ENCODE data around the gene MOCS3. TPM values are rescaled to one million over a fixed set of nuclear protein-coding genes. Genes with fewer than 3 reads are reported as not detected.

The MOCS3 gene
- total and polyA plus RNA-seq, 2 of the 13 experiments (the other 11 are each of a cell fraction or from before 2014, with no cell fraction given) = 3.7 to 8.4 TPM

GRCh38 chr20:50931306-50932015 lies 27.2 kb upstream of the MOCS3 start, which contains the start of gene ADNP (continued):
- peak; percentile 30; the same call in 1 of the 2 replicates for TF ChIP-seq ZSCAN21 (CRISPR knock-in tag; IDR thresholded peaks at IDR 0.05; ENCODE audit: borderline replicate concordance)
- TF ChIP-seq GABPB1 (CRISPR knock-in tag; IDR thresholded peaks at IDR 0.05) = peak; percentile 94
- no peak for TF ChIP-seq ZNF83 (CRISPR knock-in tag; IDR thresholded peaks at IDR 0.05; ENCODE audit: borderline replicate concordance)
- TF ChIP-seq ATF2 (CRISPR knock-in tag; IDR thresholded peaks at IDR 0.05) = peak; percentile 84
- peak; percentile 72 for TF ChIP-seq KAT8 (CRISPR knock-in tag; IDR thresholded peaks at IDR 0.05)
- TF ChIP-seq, protein P1, sequence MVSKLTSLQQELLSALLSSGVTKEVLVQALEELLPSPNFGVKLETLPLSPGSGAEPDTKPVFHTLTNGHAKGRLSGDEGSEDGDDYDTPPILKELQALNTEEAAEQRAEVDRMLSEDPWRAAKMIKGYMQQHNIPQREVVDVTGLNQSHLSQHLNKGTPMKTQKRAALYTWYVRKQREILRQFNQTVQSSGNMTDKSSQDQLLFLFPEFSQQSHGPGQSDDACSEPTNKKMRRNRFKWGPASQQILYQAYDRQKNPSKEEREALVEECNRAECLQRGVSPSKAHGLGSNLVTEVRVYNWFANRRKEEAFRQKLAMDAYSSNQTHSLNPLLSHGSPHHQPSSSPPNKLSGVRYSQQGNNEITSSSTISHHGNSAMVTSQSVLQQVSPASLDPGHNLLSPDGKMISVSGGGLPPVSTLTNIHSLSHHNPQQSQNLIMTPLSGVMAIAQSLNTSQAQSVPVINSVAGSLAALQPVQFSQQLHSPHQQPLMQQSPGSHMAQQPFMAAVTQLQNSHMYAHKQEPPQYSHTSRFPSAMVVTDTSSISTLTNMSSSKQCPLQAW (CRISPR knock-in tag; IDR thresholded peaks at IDR 0.05) = 0 out of 2 replicates have a peak, but pooled peaks have one; percentile 37
- TF ChIP-seq ZNF788 (CRISPR knock-in tag; IDR thresholded peaks at IDR 0.05; ENCODE audit: borderline replicate concordance) = peak; percentile 57; the same call in 1 of the 2 replicates
- TF ChIP-seq RBAK (CRISPR knock-in tag; IDR thresholded peaks at IDR 0.05) = no peak
- TF ChIP-seq, protein P2, sequence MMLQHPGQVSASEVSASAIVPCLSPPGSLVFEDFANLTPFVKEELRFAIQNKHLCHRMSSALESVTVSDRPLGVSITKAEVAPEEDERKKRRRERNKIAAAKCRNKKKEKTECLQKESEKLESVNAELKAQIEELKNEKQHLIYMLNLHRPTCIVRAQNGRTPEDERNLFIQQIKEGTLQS (CRISPR knock-in tag; IDR thresholded peaks at IDR 0.05) = 0 out of 2 replicates have a peak, but pooled peaks have one; percentile 36
- TF ChIP-seq ARID5B (CRISPR knock-in tag; IDR thresholded peaks at IDR 0.05) = peak; percentile 35
- peak; percentile 76 for TF ChIP-seq JUND (CRISPR knock-in tag; IDR thresholded peaks at IDR 0.05)
- no peak for TF ChIP-seq ZNF468 (CRISPR knock-in tag; IDR thresholded peaks at IDR 0.05)
- TF ChIP-seq ZNF292 (CRISPR knock-in tag; IDR thresholded peaks at IDR 0.05; ENCODE audit: borderline replicate concordance, low read depth) = no peak
- TF ChIP-seq, protein P3, sequence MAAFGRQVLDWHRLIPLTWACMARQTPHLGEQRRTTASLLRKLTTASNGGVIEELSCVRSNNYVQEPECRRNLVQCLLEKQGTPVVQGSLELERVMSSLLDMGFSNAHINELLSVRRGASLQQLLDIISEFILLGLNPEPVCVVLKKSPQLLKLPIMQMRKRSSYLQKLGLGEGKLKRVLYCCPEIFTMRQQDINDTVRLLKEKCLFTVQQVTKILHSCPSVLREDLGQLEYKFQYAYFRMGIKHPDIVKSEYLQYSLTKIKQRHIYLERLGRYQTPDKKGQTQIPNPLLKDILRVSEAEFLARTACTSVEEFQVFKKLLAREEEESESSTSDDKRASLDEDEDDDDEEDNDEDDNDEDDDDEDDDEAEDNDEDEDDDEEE (CRISPR knock-in tag; IDR thresholded peaks at IDR 0.05) = peak; percentile 85; the same call in 1 of the 2 replicates
- peak; percentile 12; the same call in 1 of the 2 replicates for TF ChIP-seq ZFYVE20 (CRISPR knock-in tag; IDR thresholded peaks at IDR 0.05; ENCODE audit: borderline replicate concordance, low read depth)
- peak; percentile 92 for TF ChIP-seq SNAPC2 (CRISPR knock-in tag; IDR thresholded peaks at IDR 0.05)
- TF ChIP-seq IRX3 (CRISPR knock-in tag; IDR thresholded peaks at IDR 0.05; ENCODE audit: borderline replicate concordance, low read depth) = 0 out of 2 replicates have a peak, but pooled peaks have one; percentile 32
- peak; percentile 94 for TF ChIP-seq ZNF691 (CRISPR knock-in tag; IDR thresholded peaks at IDR 0.05; ENCODE audit: borderline replicate concordance, low read depth)
- peak; percentile 59; the same call in 1 of the 2 replicates for TF ChIP-seq NCOR1 (IDR thresholded peaks at IDR 0.05; ENCODE audit: borderline replicate concordance, low read length)

Data from HepG2 (cell line).